Suprapubic skin (tissue), 4 donors: ENCODE data around the gene CDH4.

Experiments used
- CTCF ChIP-seq, 2 donors: fragments of 200-600 bp in 1 of 2; fragments of 450-650 bp in 1 of 2; sonication (generic) in 1 of 2; IDR thresholded peaks; one replicate each; pipeline ENCODE4 v1.5.1; 2016 to 2019; ENCODE audit warnings: antibody characterized with exemption in 2 of 2, mild to moderate bottlenecking in 1 of 2, moderate library complexity in 1 of 2
- POLR2A ChIP-seq, 2 donors: fragments of 450-650 bp; IDR thresholded peaks; one replicate each; pipeline ENCODE4 v1.6.1; 2017; ENCODE audit warnings: antibody characterized with exemption in 2 of 2, mild to moderate bottlenecking in 2 of 2, moderate library complexity in 2 of 2
- POLR2AphosphoS5 ChIP-seq, 3 donors: sonication (generic); formaldehyde crosslinking; IDR thresholded peaks; one replicate each; pipeline ENCODE4 v1.6.1; 2017; ENCODE audit warnings: antibody characterized with exemption in 3 of 3

- TF ChIP-seq CTCF (IDR thresholded peaks at IDR 0.05) = no peak
- TF ChIP-seq POLR2A (IDR thresholded peaks at IDR 0.05) = no peak
- TF ChIP-seq POLR2AphosphoS5 (IDR thresholded peaks at IDR 0.05) = no peak
Measured at GRCh38 chr20:61614706-61615100, 362.6 kb downstream of the CDH4 start.
